Measurements from ENCODE around the gene ADGRD1.

ADGRD1 gene

DNA sequence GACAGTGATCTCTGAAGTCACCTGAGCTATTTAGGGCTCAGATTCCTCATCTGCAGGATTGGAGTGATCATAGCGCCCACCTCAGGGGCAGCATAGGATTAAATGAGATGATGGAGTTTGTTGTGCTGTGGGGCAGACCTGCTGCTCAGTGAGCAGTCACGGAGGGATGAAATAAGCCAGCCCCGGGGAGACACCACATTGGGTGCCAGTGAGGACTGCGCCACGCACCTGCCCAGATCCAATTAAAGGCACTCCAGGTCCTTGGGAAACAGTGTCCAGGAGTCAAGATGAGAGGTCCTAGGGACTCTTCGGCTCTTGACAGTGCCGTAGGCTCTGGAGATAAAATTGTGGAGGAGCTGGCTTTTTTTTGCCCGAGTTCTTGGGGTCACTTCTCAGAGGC, 166.2 kb downstream of the ADGRD1 start:
- no peak overlapping the region for H3K27ac ChIP-seq (replicated peaks)
- H3K27me3 ChIP-seq (ENCODE audit: insufficient read depth, poor library complexity, severe bottlenecking), result no peaks in the 10 kb centered on the region
- H3K4me3 ChIP-seq (replicated peaks; ENCODE audit: insufficient read depth, low read length), result no peak overlapping the region
- no peak for DNase-seq (ENCODE audit: low read depth in 1 of 2, low spot score in 1 of 2)
- TF ChIP-seq, protein P1, sequence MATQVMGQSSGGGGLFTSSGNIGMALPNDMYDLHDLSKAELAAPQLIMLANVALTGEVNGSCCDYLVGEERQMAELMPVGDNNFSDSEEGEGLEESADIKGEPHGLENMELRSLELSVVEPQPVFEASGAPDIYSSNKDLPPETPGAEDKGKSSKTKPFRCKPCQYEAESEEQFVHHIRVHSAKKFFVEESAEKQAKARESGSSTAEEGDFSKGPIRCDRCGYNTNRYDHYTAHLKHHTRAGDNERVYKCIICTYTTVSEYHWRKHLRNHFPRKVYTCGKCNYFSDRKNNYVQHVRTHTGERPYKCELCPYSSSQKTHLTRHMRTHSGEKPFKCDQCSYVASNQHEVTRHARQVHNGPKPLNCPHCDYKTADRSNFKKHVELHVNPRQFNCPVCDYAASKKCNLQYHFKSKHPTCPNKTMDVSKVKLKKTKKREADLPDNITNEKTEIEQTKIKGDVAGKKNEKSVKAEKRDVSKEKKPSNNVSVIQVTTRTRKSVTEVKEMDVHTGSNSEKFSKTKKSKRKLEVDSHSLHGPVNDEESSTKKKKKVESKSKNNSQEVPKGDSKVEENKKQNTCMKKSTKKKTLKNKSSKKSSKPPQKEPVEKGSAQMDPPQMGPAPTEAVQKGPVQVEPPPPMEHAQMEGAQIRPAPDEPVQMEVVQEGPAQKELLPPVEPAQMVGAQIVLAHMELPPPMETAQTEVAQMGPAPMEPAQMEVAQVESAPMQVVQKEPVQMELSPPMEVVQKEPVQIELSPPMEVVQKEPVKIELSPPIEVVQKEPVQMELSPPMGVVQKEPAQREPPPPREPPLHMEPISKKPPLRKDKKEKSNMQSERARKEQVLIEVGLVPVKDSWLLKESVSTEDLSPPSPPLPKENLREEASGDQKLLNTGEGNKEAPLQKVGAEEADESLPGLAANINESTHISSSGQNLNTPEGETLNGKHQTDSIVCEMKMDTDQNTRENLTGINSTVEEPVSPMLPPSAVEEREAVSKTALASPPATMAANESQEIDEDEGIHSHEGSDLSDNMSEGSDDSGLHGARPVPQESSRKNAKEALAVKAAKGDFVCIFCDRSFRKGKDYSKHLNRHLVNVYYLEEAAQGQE (IDR thresholded peaks at IDR 0.05; ENCODE audit: insufficient replicate concordance, low read depth), result no peak
- no peak for TF ChIP-seq GABPA (IDR thresholded peaks at IDR 0.05; ENCODE audit: low read depth)
- TF ChIP-seq, protein P2, sequence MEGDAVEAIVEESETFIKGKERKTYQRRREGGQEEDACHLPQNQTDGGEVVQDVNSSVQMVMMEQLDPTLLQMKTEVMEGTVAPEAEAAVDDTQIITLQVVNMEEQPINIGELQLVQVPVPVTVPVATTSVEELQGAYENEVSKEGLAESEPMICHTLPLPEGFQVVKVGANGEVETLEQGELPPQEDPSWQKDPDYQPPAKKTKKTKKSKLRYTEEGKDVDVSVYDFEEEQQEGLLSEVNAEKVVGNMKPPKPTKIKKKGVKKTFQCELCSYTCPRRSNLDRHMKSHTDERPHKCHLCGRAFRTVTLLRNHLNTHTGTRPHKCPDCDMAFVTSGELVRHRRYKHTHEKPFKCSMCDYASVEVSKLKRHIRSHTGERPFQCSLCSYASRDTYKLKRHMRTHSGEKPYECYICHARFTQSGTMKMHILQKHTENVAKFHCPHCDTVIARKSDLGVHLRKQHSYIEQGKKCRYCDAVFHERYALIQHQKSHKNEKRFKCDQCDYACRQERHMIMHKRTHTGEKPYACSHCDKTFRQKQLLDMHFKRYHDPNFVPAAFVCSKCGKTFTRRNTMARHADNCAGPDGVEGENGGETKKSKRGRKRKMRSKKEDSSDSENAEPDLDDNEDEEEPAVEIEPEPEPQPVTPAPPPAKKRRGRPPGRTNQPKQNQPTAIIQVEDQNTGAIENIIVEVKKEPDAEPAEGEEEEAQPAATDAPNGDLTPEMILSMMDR (IDR thresholded peaks at IDR 0.05; ENCODE audit: insufficient read depth, low read length), result no peak
- TF ChIP-seq POLR2AphosphoS5 (IDR thresholded peaks at IDR 0.05; ENCODE audit: low read depth), result no peak
- no peak for TF ChIP-seq SPI1 (IDR thresholded peaks at IDR 0.05; ENCODE audit: borderline replicate concordance, low read depth)

DNA sequence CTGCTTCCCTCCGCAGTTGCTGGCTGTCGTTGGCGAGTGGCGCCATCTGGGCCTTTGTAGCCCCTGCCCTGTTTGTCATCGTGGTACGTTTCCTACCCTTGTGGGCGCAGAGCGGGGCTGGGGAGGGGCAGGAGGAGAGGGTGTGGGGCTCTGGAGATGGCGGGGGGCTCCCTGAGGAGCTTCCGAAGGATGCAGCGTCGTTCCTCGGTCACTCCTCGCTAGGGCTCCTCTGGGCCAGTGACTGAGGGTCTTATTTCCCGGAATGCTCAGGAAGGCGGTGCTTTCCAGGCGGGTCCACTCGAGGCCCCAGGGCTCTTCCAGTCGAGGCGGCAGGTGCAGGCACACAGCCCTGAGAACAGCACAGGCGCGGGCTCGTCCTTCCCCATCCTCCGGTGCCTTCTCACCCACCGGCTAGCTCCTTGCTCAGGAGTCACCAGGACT, 167.1 kb downstream of the ADGRD1 start:
- no peak overlapping the region for H3K27ac ChIP-seq (replicated peaks)
- H3K27me3 ChIP-seq (ENCODE audit: insufficient read depth, poor library complexity, severe bottlenecking), result no peaks in the 10 kb centered on the region
- H3K4me3 ChIP-seq (replicated peaks; ENCODE audit: insufficient read depth, low read length), result no peak overlapping the region
- DNase-seq (ENCODE audit: low read depth in 1 of 2, low spot score in 1 of 2), result no peak
- TF ChIP-seq GABPA (IDR thresholded peaks at IDR 0.05; ENCODE audit: low read depth) (no peak), SPI1 (IDR thresholded peaks at IDR 0.05; ENCODE audit: borderline replicate concordance, low read depth) (no peak), POLR2AphosphoS5 (IDR thresholded peaks at IDR 0.05; ENCODE audit: low read depth) (no peak)
- TF ChIP-seq, protein P2 (IDR thresholded peaks at IDR 0.05; ENCODE audit: insufficient read depth, low read length), result no peak
- TF ChIP-seq, protein P1 (IDR thresholded peaks at IDR 0.05; ENCODE audit: insufficient replicate concordance, low read depth), result no peak

DNA sequence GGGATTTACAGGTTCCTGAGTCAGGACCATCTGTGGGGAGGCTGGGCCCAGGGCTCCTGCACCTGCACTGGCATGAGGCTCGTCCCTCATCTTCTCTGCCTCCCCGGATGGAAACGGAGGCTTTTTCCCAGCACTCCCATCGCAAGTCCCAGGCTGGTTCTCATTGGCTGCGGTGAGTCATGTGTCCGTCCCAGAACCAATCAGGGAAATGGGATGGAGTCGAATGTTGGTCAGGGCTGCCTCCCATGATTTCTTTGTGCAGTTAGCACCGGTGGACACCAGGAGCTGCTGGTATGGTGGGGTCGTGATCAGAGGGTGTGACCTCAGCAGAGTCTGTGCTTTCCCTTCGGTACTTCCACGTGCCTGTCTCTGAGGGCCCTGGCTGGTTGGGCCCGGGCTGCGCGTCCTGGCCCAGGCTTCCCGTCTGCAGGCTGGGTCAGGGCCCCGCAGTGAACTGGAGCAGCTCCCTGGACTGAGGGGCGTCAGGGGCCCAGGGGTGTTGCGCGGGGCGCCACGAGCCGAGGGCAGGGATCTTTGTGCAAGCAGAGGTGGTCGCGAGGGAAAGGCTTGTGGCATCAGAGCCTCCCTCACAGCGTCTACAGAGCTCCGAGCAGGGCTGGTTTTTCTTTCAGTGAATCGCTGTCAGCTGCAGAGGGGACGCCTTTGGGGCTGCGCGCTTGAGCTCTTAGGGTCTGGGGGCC, 168.1 kb downstream of the ADGRD1 start:
- DNase-seq (ENCODE audit: low read depth in 1 of 2, low spot score in 1 of 2), result no peak
- no peak overlapping the region for H3K4me3 ChIP-seq (replicated peaks; ENCODE audit: insufficient read depth, low read length)
- TF ChIP-seq GABPA (IDR thresholded peaks at IDR 0.05; ENCODE audit: low read depth), result no peak
- TF ChIP-seq SPI1 (IDR thresholded peaks at IDR 0.05; ENCODE audit: borderline replicate concordance, low read depth), result no peak
- TF ChIP-seq, protein P1 (IDR thresholded peaks at IDR 0.05; ENCODE audit: insufficient replicate concordance, low read depth), result no peak
- no peak for TF ChIP-seq POLR2AphosphoS5 (IDR thresholded peaks at IDR 0.05; ENCODE audit: low read depth)
- TF ChIP-seq, protein P2 (IDR thresholded peaks at IDR 0.05; ENCODE audit: insufficient read depth, low read length), result no peak
- no peak overlapping the region for H3K27ac ChIP-seq (replicated peaks)
- no peaks in the 10 kb centered on the region for H3K27me3 ChIP-seq (ENCODE audit: insufficient read depth, poor library complexity, severe bottlenecking)
